C4-2B (cell line): ENCODE measurements around the gene AEBP1.

Source experiments
- H3K27ac ChIP-seq: fragments of 450-650 bp; 2 replicates; pipeline ENCODE4 v1.5.1; 2017
- CTCF ChIP-seq: fragments of 450-650 bp; conservative IDR thresholded peaks from 2 replicates; pipeline ENCODE4 v1.5.1; 2017; ENCODE audit warnings: mild to moderate bottlenecking
- ZFX ChIP-seq: fragments of 450-650 bp; IDR thresholded peaks from 2 replicates; pipeline ENCODE4 v1.6.1; 2017

Gene AEBP1

GRCh38 chr7:44099669-44100068 is 4.5 kb upstream of the AEBP1 start:
- no peak overlapping the region for H3K27ac ChIP-seq
- TF ChIP-seq ZFX: no peak

- TF ChIP-seq ZFX (no peak), CTCF (no peak)
- H3K27ac ChIP-seq: no peak overlapping the region
These were observed 3.5 kb upstream of the AEBP1 start for GRCh38 chr7:44100458-44101302.

- TF ChIP-seq CTCF: no peak
- no peak for TF ChIP-seq ZFX
- H3K27ac ChIP-seq: no peak overlapping the region
These were observed 2.7 kb upstream of the AEBP1 start for GRCh38 chr7:44101303-44101965.

GRCh38 chr7:44101966-44102845 is 1.9 kb upstream of the AEBP1 start:
- TF ChIP-seq CTCF (no peak), ZFX (no peak)
- H3K27ac ChIP-seq: no peak overlapping the region

- TF ChIP-seq ZFX (no peak), CTCF (no peak)
- no peak overlapping the region for H3K27ac ChIP-seq
These were observed 1.1 kb upstream of the AEBP1 start for GRCh38 chr7:44102846-44103565.

- no peak overlapping the region for H3K27ac ChIP-seq
- no peak for TF ChIP-seq CTCF
- no peak for TF ChIP-seq ZFX
These were observed 601 bp upstream of the AEBP1 start for GRCh38 chr7:44103566-44103922.
